PC-9 (cell line): Measurements from ENCODE around the gene DOCK3. TPM values are rescaled to one million over a fixed set of nuclear protein-coding genes. Genes with fewer than 3 reads are reported as not detected.

Experiments
- BruUV-seq: library from RNA; stranded (reverse); fragments of 400-500 nt; replicated peaks from 2 replicates; lab custom pipeline; 2021; lab: Mats Ljungman, UMichigan
- CTCF ChIA-PET: fragments of 300-600 bp; sonication (Branson Sonifier 250); formaldehyde crosslinking; loops from one replicate; lab custom pipeline; 2022; ENCODE audit warnings: antibody characterized with exemption; lab: Charles Lee
- POLR2A ChIA-PET: fragments of 300-600 bp; sonication (Branson Sonifier 250); formaldehyde crosslinking; loops from one replicate; lab custom pipeline; 2022; ENCODE audit warnings: antibody characterized with exemption; ENCODE audit not compliant: unreplicated experiment; lab: Charles Lee
- DNase-seq, 2 experiments: peaks; one replicate each; pipeline versions ENCODE4 v3.0.0 to v3.0.0-alpha.2; 2015 to 2022; ENCODE audit warnings: mixed read lengths in 1 of 2
- H2AFZ ChIP-seq: fragments of 200-600 bp; sonication (generic); 2 replicates; pipeline ENCODE4 v1.8.1; 2017; ENCODE audit warnings: antibody characterized with exemption
- H3F3A ChIP-seq: fragments of 200-600 bp; sonication (generic); 2 replicates; pipeline ENCODE4 v1.8.1; 2017; ENCODE audit warnings: antibody characterized with exemption, mild to moderate bottlenecking, low read depth; ENCODE audit not compliant: insufficient read depth
- H3K27ac ChIP-seq: fragments of 200-600 bp; sonication (generic); 2 replicates; pipeline ENCODE4 v1.6.1; 2016; ENCODE audit warnings: mixed run types
- H3K27me3 ChIP-seq: fragments of 200-600 bp; sonication (generic); 2 replicates; pipeline ENCODE4 v1.6.1; 2016; ENCODE audit warnings: low read depth, mixed run types; ENCODE audit not compliant: insufficient read depth
- H3K36me3 ChIP-seq: fragments of 200-600 bp; sonication (generic); 2 replicates; pipeline ENCODE4 v1.6.1; 2016; ENCODE audit warnings: low read depth, mixed run types
- H3K4me1 ChIP-seq: fragments of 200-600 bp; sonication (generic); replicated peaks from 2 replicates; pipeline ENCODE4 v1.6.1; 2016; ENCODE audit warnings: mixed run types; ENCODE audit not compliant: insufficient read depth
- H3K4me2 ChIP-seq: fragments of 200-600 bp; sonication (generic); 2 replicates; pipeline ENCODE4 v1.6.1; 2017; ENCODE audit warnings: mixed run types
- H3K4me3 ChIP-seq: fragments of 200-600 bp; sonication (generic); 2 replicates; pipeline ENCODE4 v1.6.1; 2016; ENCODE audit warnings: mixed run types
- H3K79me2 ChIP-seq: fragments of 200-600 bp; sonication (generic); 2 replicates; pipeline ENCODE4 v1.6.1; 2017; ENCODE audit warnings: low read depth, mixed run types
- H3K9me2 ChIP-seq: fragments of 200-600 bp; sonication (generic); 2 replicates; pipeline ENCODE4 v1.8.1; 2017; ENCODE audit warnings: mild to moderate bottlenecking; ENCODE audit not compliant: insufficient read depth
- H3K9me3 ChIP-seq: fragments of 200-600 bp; sonication (generic); 2 replicates; pipeline ENCODE4 v1.8.1; 2016; ENCODE audit warnings: low read depth; ENCODE audit not compliant: insufficient read depth
- H4K20me1 ChIP-seq: fragments of 200-600 bp; sonication (generic); 2 replicates; pipeline ENCODE4 v1.8.1; 2017; ENCODE audit not compliant: insufficient read depth
- CTCF ChIP-seq: fragments of 200-600 bp; sonication (generic); conservative IDR thresholded peaks from 2 replicates; pipeline ENCODE4 v1.6.1; 2017; ENCODE audit warnings: mixed run types, antibody characterized with exemption, mild to moderate bottlenecking, moderate library complexity
- EZH2 ChIP-seq: fragments of 200-600 bp; sonication (generic); IDR thresholded peaks from 2 replicates; pipeline ENCODE4 v1.8.0; 2017; ENCODE audit warnings: antibody characterized with exemption, low read depth
- intact Hi-C: fragments of 100-400 bp; cut with micrococcal nuclease; formaldehyde crosslinking; loops from one replicate; pipeline ENCODE4 v1.10.0; 2022; ENCODE audit not compliant: unreplicated experiment
- total RNA-seq: library from RNA; stranded (reverse); gene quantifications from 2 replicates; pipeline ENCODE4 v1.2.3, GENCODE V29; 2021

DOCK3 gene
- total RNA-seq, 1 experiment from 2014 or later: 16.9 TPM

- Histone ChIP-seq H3K9me3 (no peaks in the 10 kb centered on the region), H3K27ac (no peak overlapping the region), H2AFZ (no peak overlapping the region), H4K20me1 (no peaks in the 10 kb centered on the region), H3K4me2 (no peak overlapping the region), H3K4me3 (no peak overlapping the region), H3F3A (no peaks in the 10 kb centered on the region), H3K4me1 (no peaks in the 10 kb centered on the region), H3K9me2 (no peaks in the 10 kb centered on the region), H3K36me3 (no peaks in the 10 kb centered on the region), H3K27me3 (no peaks in the 10 kb centered on the region), H3K79me2 (no peaks in the 10 kb centered on the region)
- no peak for DNase-seq
- no peak for TF ChIP-seq CTCF
- no peak for TF ChIP-seq EZH2
- ChIA-PET POLR2A (interaction anchor here (0.5 kb wide), 1 partner anchor 230 kb away, joined by 3 read pairs; the partner anchor contains the start of gene DCAF1), CTCF (no interaction called here)
- intact Hi-C loops: no loop called here
- BruUV-seq: no TSS peak
Measured at GRCh38 chr3:51270559-51270958, 595.8 kb downstream of the DOCK3 start.

- no peak overlapping the region for H3K4me2 ChIP-seq
- no peak for DNase-seq
- H3K36me3 ChIP-seq: no peaks in the 10 kb centered on the region
- H2AFZ ChIP-seq: no peak overlapping the region
- no peaks in the 10 kb centered on the region for H3K79me2 ChIP-seq
- H3F3A ChIP-seq: no peaks in the 10 kb centered on the region
- TF ChIP-seq CTCF: no peak
- no peak for TF ChIP-seq EZH2
- intact Hi-C loops: no loop called here
- no TSS peak for BruUV-seq
- no peaks in the 10 kb centered on the region for H3K4me1 ChIP-seq
- no peak overlapping the region for H3K27ac ChIP-seq
- H3K27me3 ChIP-seq: no peaks in the 10 kb centered on the region
- no peaks in the 10 kb centered on the region for H4K20me1 ChIP-seq
- H3K9me2 ChIP-seq: no peaks in the 10 kb centered on the region
- H3K4me3 ChIP-seq: no peak overlapping the region
- POLR2A ChIA-PET: no interaction called here
- CTCF ChIA-PET: no interaction called here
- no peaks in the 10 kb centered on the region for H3K9me3 ChIP-seq
Measured at GRCh38 chr3:51271172-51271571, 596.4 kb downstream of the DOCK3 start.

DNA sequence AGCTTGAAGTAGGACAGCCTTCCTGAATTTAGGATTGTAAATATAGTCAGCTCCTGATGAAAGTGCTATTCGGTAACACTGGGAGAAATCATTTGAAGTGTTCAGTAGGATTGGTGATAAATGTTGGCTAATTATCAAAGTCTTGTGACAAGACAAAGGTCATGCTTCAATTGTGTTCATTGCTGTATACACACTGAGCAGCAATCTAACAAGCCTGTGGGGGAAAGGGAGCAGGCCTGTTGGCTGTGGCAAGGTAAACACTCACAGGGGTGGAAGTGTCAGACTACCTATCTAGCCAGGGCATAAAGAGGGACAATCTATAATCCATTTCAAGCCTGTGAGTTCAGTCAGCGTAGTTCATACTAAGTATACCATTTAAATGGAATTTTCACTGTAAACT lies 599.3 kb downstream of the DOCK3 start:
- Histone ChIP-seq H3F3A (no peaks in the 10 kb centered on the region), H3K4me3 (no peak overlapping the region), H3K79me2 (no peaks in the 10 kb centered on the region), H3K9me3 (no peaks in the 10 kb centered on the region), H2AFZ (no peak overlapping the region), H3K36me3 (no peaks in the 10 kb centered on the region), H3K27me3 (no peaks in the 10 kb centered on the region), H3K27ac (no peak overlapping the region), H3K9me2 (no peaks in the 10 kb centered on the region), H3K4me2 (no peak overlapping the region), H3K4me1 (no peaks in the 10 kb centered on the region), H4K20me1 (no peaks in the 10 kb centered on the region)
- CTCF ChIA-PET: no interaction called here
- POLR2A ChIA-PET: no interaction called here
- intact Hi-C loops: loop anchor here (2.0 kb wide), 1 partner anchor 289 kb away; no protein-coding TSS in a partner anchor
- no peak for DNase-seq
- TF ChIP-seq CTCF: no peak
- TF ChIP-seq EZH2: no peak
- no TSS peak for BruUV-seq
